HepG2 (cell line): Measurements from ENCODE around the gene FGF2. TPM values are rescaled to one million over a fixed set of nuclear protein-coding genes. Genes with fewer than 3 reads are reported as not detected.

Experiments used
- ATAC-seq: fragments of 200-7000 bp; cut with Tn5 transposase; 3 replicates; pipeline ENCODE4 v1.9.1; 2020; ENCODE audit warnings: mild to moderate bottlenecking, moderate library complexity
- BruUV-seq: library from RNA; stranded (reverse); fragments of 400-500 nt; replicated peaks from 2 replicates; lab custom pipeline; 2021; lab: Mats Ljungman, UMichigan
- CTCF ChIA-PET: fragments of 300-600 bp; formaldehyde crosslinking; extraction: SDS; loops from one replicate; lab custom pipeline; 2021; ENCODE audit warnings: low total read pairs, inconsistent platforms, low intra/inter-chr PET ratio; lab: Yijun Ruan, JAX
- POLR2A ChIA-PET: fragments of 350-600 bp; sonication (Branson Sonifier 250); formaldehyde crosslinking; loops from one replicate; lab custom pipeline; 2020; ENCODE audit warnings: antibody characterized with exemption, inconsistent platforms; lab: Yijun Ruan, JAX
- DNase-seq: peaks from one replicate; pipeline ENCODE4 v3.0.0-alpha.2; 2015; ENCODE audit warnings: low spot score
- FAIRE-seq: peaks from 3 replicates; lab custom pipeline; 2011; peaks lifted over from hg19 to GRCh38; lab: Jason Lieb, UNC
- H2AFZ ChIP-seq: one replicate; pipeline ENCODE4 v1.6.1; 2011; ENCODE audit warnings: low read length, inconsistent platforms
- H3K27ac ChIP-seq: fragments of 300-600 bp; 3 replicates; pipeline ENCODE4 v1.8.0; 2011; ENCODE audit warnings: mixed run types, mild to moderate bottlenecking, mixed read lengths, low read length, inconsistent platforms; ENCODE audit not compliant: insufficient read depth; ENCODE audit errors: extremely low read length
- H3K27me3 ChIP-seq, 2 experiments: fragments of 200-600 bp in 1 of 2; 2 replicates in 1 of 2; 3 replicates in 1 of 2; pipeline versions ENCODE4 v1.6.0 to v1.8.0; 2011; ENCODE audit warnings: low read length in 2 of 2, mild to moderate bottlenecking in 2 of 2, moderate library complexity in 2 of 2, inconsistent platforms in 1 of 2; ENCODE audit not compliant: insufficient read depth in 2 of 2, control insufficient read depth in 1 of 2
- H3K36me3 ChIP-seq, 2 experiments: fragments of 200-600 bp in 1 of 2; replicated peaks in 1 of 2; 2 replicates in 1 of 2; 3 replicates in 1 of 2; pipeline versions ENCODE4 v1.5.1 to v1.8.0; 2011; ENCODE audit warnings: low read length in 2 of 2, inconsistent platforms in 1 of 2; ENCODE audit not compliant: insufficient read depth in 2 of 2, control insufficient read depth in 1 of 2
- H3K4me1 ChIP-seq: 2 replicates; pipeline ENCODE4 v1.5.1; 2012; ENCODE audit warnings: low read length, inconsistent platforms; ENCODE audit not compliant: insufficient read depth
- H3K4me2 ChIP-seq: 2 replicates; pipeline ENCODE4 v1.6.0; 2011; ENCODE audit warnings: low read depth, low read length, inconsistent platforms
- H3K4me3 ChIP-seq, 3 experiments: fragments of 200-600 bp in 1 of 3; sonication (generic), shearing (Covaris generic) in 1 of 3; replicated peaks in 1 of 3; 2 replicates each; pipeline ENCODE4 v1.5.1; 2011 to 2016; ENCODE audit warnings: low read length in 3 of 3, inconsistent platforms in 2 of 3, low read depth in 2 of 3, mild to moderate bottlenecking in 2 of 3, control low read depth in 1 of 3, mixed read lengths in 1 of 3; ENCODE audit not compliant: insufficient read depth in 1 of 3
- H3K79me2 ChIP-seq: one replicate; pipeline ENCODE4 v1.6.1; 2011; ENCODE audit warnings: low read length, inconsistent platforms; ENCODE audit not compliant: insufficient read depth
- H3K9ac ChIP-seq: 2 replicates; pipeline ENCODE4 v1.6.0; 2011; ENCODE audit warnings: mild to moderate bottlenecking, low read depth, low read length, inconsistent platforms; ENCODE audit not compliant: insufficient read depth
- H3K9me3 ChIP-seq: 2 replicates; pipeline ENCODE4 v1.5.1; 2012; ENCODE audit warnings: mild to moderate bottlenecking, low read length
- H4K20me1 ChIP-seq: 2 replicates; pipeline ENCODE4 v1.6.0; 2011; ENCODE audit warnings: inconsistent platforms, mild to moderate bottlenecking, low read length, moderate library complexity; ENCODE audit not compliant: insufficient read depth
- DDIT3 ChIP-seq: sonication (generic); formaldehyde crosslinking; IDR thresholded peaks from 2 replicates; pipeline ENCODE4 v1.4.0; 2020; ENCODE audit warnings: mild to moderate bottlenecking, missing genetic modification reagents
- EED ChIP-seq: sonication (generic); formaldehyde crosslinking; IDR thresholded peaks from 2 replicates; pipeline ENCODE4 v1.5.0; 2020; ENCODE audit warnings: mild to moderate bottlenecking, missing genetic modification reagents
- FOXM1 ChIP-seq: sonication (generic); formaldehyde crosslinking; IDR thresholded peaks from 2 replicates; pipeline ENCODE4 v1.5.0; 2020; ENCODE audit warnings: missing genetic modification reagents
- HDAC2 ChIP-seq: sonication (generic); formaldehyde crosslinking; IDR thresholded peaks from 2 replicates; pipeline ENCODE4 v1.4.0; 2020; ENCODE audit warnings: missing genetic modification reagents
- HOXA3 ChIP-seq: sonication (generic); formaldehyde crosslinking; IDR thresholded peaks from 2 replicates; pipeline ENCODE4 v1.5.0; 2020; ENCODE audit warnings: missing genetic modification reagents
- IRF1 ChIP-seq: sonication (generic); formaldehyde crosslinking; IDR thresholded peaks from 2 replicates; pipeline ENCODE4 v1.4.0; 2020; ENCODE audit warnings: low read depth, mild to moderate bottlenecking, missing genetic modification reagents
- KMT2B ChIP-seq: IDR thresholded peaks from 2 replicates; pipeline ENCODE4 v1.6.1; 2016; ENCODE audit warnings: missing genetic modification reagents, missing compliant biosample characterization
- MIXL1 ChIP-seq: IDR thresholded peaks from 2 replicates; pipeline ENCODE4 v1.6.1; 2016
- MXD3 ChIP-seq: IDR thresholded peaks from 2 replicates; pipeline ENCODE4 v1.6.1; 2016; ENCODE audit warnings: mild to moderate bottlenecking, missing biosample characterization, missing genetic modification reagents
- NFYB ChIP-seq: sonication (generic); formaldehyde crosslinking; IDR thresholded peaks from 2 replicates; pipeline ENCODE4 v1.4.0; 2020; ENCODE audit warnings: missing genetic modification reagents
- PLSCR1 ChIP-seq: sonication (generic); formaldehyde crosslinking; IDR thresholded peaks from 2 replicates; pipeline ENCODE4 v1.5.0; 2020; ENCODE audit warnings: missing genetic modification reagents, mild to moderate bottlenecking, borderline replicate concordance
- PRDM15 ChIP-seq: sonication (generic); formaldehyde crosslinking; IDR thresholded peaks from 2 replicates; pipeline ENCODE4 v1.4.0; 2020; ENCODE audit warnings: missing genetic modification reagents
- SP1 ChIP-seq, 2 experiments: fragments of 450-650 bp in 1 of 2; sonication (generic) in 1 of 2; formaldehyde crosslinking in 1 of 2; IDR thresholded peaks; 2 replicates each; pipeline versions ENCODE4 v1.4.0 to v1.6.1; 2016 to 2020; ENCODE audit warnings: missing genetic modification reagents in 1 of 2
- SSRP1 ChIP-seq: IDR thresholded peaks from 2 replicates; pipeline ENCODE4 v1.6.1; 2016; ENCODE audit warnings: control low read depth
- ZBTB7B ChIP-seq: sonication (generic); formaldehyde crosslinking; IDR thresholded peaks from 2 replicates; pipeline ENCODE4 v1.4.0; 2020; ENCODE audit warnings: missing genetic modification reagents
- ZNF280D ChIP-seq: sonication (generic); formaldehyde crosslinking; IDR thresholded peaks from 2 replicates; pipeline ENCODE4 v1.5.1; 2020; ENCODE audit warnings: mild to moderate bottlenecking, missing genetic modification reagents
- ZNF780A ChIP-seq: sonication (generic); formaldehyde crosslinking; IDR thresholded peaks from 2 replicates; pipeline ENCODE4 v1.8.0; 2022; ENCODE audit warnings: mild to moderate bottlenecking, missing genetic modification reagents, moderate library complexity
- WGBS: methylation state at CpG from one replicate; pipeline ENCODE4 v1.1.6; 2017; ENCODE audit warnings: low lambda C conversion rate; 5-methylcytosine and 5-hydroxymethylcytosine counted together
- in situ Hi-C: cut with HindIII; loops from 2 replicates; pipeline ENCODE4 v1.10.0; 2017; ENCODE audit warnings: low pct_unique_long_range_greater_than_20kb; ENCODE audit not compliant: extremely low pct_ligation_motif_present
- intact Hi-C: fragments of 100-400 bp; cut with micrococcal nuclease; formaldehyde crosslinking; loops from one replicate; pipeline ENCODE4 v1.10.0; 2022; ENCODE audit not compliant: unreplicated experiment
- polyA plus RNA-seq, 8 experiments: library from polyadenylated mRNA; depleted of rRNA in 3 of 8; stranded (reverse) in 7 of 8; unstranded in 1 of 8; fragments of >200 nt; fragmentation: Illumina TruSeq in 4 of 8; extraction: Trizol in 4 of 8; gene quantifications; 2 replicates each; pipeline versions ENCODE4 v1.2.1 to v1.2.3, GENCODE V29; 2011 to 2016; ENCODE audit warnings: low read depth in 4 of 8, missing spikeins in 1 of 8, mixed read lengths in 1 of 8; ENCODE audit not compliant: insufficient read depth in 1 of 8
- total RNA-seq, 5 experiments: library from RNA; depleted of rRNA; stranded (reverse); fragments of >200 nt; fragmentation: Illumina TruSeq; extraction: Trizol; gene quantifications; 2 replicates each; pipeline ENCODE4 v1.2.3, GENCODE V29; 2016; ENCODE audit warnings: low read depth in 1 of 5

The FGF2 gene
- total and polyA plus RNA-seq, 2 of the 13 experiments (the other 11 are each of a cell fraction or from before 2014, with no cell fraction given) = 0.01 to 0.02 TPM

- no peak for FAIRE-seq
- TF ChIP-seq NFYB (CRISPR knock-in tag) (no peak), IRF1 (CRISPR knock-in tag) (no peak), DDIT3 (CRISPR knock-in tag) (no peak), SP1 (IDR thresholded peaks at IDR 0.05) (no peak), SP1 (CRISPR knock-in tag; IDR thresholded peaks at IDR 0.05) (no peak), KMT2B (CRISPR knock-in tag) (no peak), EED (CRISPR knock-in tag) (no peak), SSRP1 (CRISPR knock-in tag) (no peak), MIXL1 (no peak), ZBTB7B (no peak), HOXA3 (CRISPR knock-in tag) (no peak), ZNF780A (no peak), FOXM1 (CRISPR knock-in tag) (no peak), MXD3 (CRISPR knock-in tag) (no peak), HDAC2 (CRISPR knock-in tag) (no peak), PRDM15 (no peak), PLSCR1 (CRISPR knock-in tag) (no peak), ZNF280D (no peak)
Measured at GRCh38 chr4:122863639-122864038, 37.0 kb downstream of the FGF2 start.

More at GRCh38 chr4:122863639-122864038, 37.0 kb downstream of the FGF2 start:
- no peaks in the 10 kb centered on the region for H3K79me2 ChIP-seq
- DNase-seq (no peak), ATAC-seq (no peak)
- in situ Hi-C loops = no loop called here
- no peak overlapping the region for H3K27ac ChIP-seq
- ChIA-PET CTCF (no interaction called here), POLR2A (no interaction called here)
- no peak overlapping the region for H3K4me2 ChIP-seq
- WGBS = 8% methylated on average over 1 of the region's 1 CpG
- intact Hi-C loops = no loop called here
- H3K9me3 ChIP-seq = no peaks in the 10 kb centered on the region
- BruUV-seq = no TSS peak
- H3K36me3 ChIP-seq = no peaks in the 10 kb centered on the region
- H3K9ac ChIP-seq = no peak overlapping the region
- no peak overlapping the region for H3K4me3 ChIP-seq
- no peaks in the 10 kb centered on the region for H4K20me1 ChIP-seq
- no peak overlapping the region for H2AFZ ChIP-seq
- no peaks in the 10 kb centered on the region for H3K4me1 ChIP-seq
- H3K27me3 ChIP-seq = no peaks in the 10 kb centered on the region
